Tibial nerve (tissue), 4 donors: Measurements from ENCODE around the gene EPAS1.

ENCODE experiments used
- EP300 ChIP-seq, 2 donors: sonication (generic); formaldehyde crosslinking; IDR thresholded peaks; one replicate each; pipeline ENCODE4 v1.6.1; 2017; ENCODE audit warnings: antibody characterized with exemption in 2 of 2, mild to moderate bottlenecking in 1 of 2
- TF ChIP-seq, protein P1 (sequence below), 5 experiments: fragments of 200-600 bp in 3 of 5; fragments of 450-650 bp in 2 of 5; sonication (generic) in 3 of 5; IDR thresholded peaks; one replicate each; pipeline ENCODE4 v1.5.1; 2016 to 2019; ENCODE audit warnings: antibody characterized with exemption in 5 of 5, mild to moderate bottlenecking in 3 of 5, moderate library complexity in 2 of 5

DNA sequence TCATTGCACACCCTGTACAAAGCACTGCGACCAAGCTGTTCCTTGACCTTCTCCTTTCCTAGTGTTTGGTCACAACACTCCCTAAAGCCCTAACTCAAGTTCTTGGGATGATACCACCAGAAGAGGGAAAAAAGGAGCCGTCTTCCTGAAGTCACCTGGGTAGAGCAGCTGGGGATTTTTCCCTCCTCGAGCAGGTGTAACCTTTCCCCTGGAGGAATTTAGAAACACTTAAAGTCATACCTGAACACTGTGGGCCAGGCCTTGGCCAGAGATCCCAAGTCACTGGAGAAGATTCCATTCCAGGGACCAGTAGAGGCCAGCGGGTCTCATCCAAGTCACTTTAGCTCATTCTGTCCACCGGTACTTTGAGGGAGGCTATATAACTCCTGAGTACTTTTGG, 13.2 kb downstream of the EPAS1 start:
- TF ChIP-seq, protein P1, sequence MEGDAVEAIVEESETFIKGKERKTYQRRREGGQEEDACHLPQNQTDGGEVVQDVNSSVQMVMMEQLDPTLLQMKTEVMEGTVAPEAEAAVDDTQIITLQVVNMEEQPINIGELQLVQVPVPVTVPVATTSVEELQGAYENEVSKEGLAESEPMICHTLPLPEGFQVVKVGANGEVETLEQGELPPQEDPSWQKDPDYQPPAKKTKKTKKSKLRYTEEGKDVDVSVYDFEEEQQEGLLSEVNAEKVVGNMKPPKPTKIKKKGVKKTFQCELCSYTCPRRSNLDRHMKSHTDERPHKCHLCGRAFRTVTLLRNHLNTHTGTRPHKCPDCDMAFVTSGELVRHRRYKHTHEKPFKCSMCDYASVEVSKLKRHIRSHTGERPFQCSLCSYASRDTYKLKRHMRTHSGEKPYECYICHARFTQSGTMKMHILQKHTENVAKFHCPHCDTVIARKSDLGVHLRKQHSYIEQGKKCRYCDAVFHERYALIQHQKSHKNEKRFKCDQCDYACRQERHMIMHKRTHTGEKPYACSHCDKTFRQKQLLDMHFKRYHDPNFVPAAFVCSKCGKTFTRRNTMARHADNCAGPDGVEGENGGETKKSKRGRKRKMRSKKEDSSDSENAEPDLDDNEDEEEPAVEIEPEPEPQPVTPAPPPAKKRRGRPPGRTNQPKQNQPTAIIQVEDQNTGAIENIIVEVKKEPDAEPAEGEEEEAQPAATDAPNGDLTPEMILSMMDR (IDR thresholded peaks at IDR 0.05) = no peak
- no peak for TF ChIP-seq EP300 (IDR thresholded peaks at IDR 0.05)
